Activated T-helper 1 cell treated with anti-CD3 and anti-CD28 coated beads, Interleukin-2, amount 50 U/mL, for 16 hours (primary cell): ENCODE measurements around the gene NUDT7.

Experiments
- DNase-seq, 2 donors: peaks; one replicate each; pipeline ENCODE4 v3.0.0-alpha.2; 2020; ENCODE audit warnings: low read depth in 1 of 2, low spot score in 1 of 2

Gene NUDT7

GRCh38 chr16:77775911-77776909 lies 53.9 kb downstream of the NUDT7 start:
- DNase-seq = no peak

GRCh38 chr16:77777745-77778144 lies 55.4 kb downstream of the NUDT7 start:
- DNase-seq = no peak

GRCh38 chr16:77780378-77780837 lies 58.1 kb downstream of the NUDT7 start:
- no peak for DNase-seq

- DNase-seq = no peak
Measured at GRCh38 chr16:77781091-77781490, 58.8 kb downstream of the NUDT7 start.

DNA sequence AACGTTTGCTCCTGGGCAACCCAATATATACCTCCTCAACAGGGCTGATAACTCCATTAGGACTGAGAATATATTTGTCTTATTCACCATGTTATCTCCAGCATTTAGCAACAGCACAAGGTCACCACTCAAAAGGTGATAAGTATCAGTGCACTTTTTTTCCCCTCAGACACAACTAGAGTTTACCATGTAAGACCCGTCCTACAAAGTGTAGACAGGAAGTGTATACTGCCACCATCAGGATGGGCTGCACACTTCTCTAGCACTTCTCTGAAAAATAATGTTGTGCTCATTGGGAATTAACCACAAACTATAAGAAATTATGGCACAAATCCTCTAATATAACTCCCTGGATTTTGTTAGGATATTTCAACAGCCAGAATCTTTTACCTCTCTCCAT lies 60.4 kb downstream of the NUDT7 start:
- DNase-seq = no peak

GRCh38 chr16:77784441-77785372 lies 62.4 kb downstream of the NUDT7 start:
- no peak for DNase-seq

GRCh38 chr16:77785373-77785764 lies 63.1 kb downstream of the NUDT7 start:
- DNase-seq = no peak

DNA sequence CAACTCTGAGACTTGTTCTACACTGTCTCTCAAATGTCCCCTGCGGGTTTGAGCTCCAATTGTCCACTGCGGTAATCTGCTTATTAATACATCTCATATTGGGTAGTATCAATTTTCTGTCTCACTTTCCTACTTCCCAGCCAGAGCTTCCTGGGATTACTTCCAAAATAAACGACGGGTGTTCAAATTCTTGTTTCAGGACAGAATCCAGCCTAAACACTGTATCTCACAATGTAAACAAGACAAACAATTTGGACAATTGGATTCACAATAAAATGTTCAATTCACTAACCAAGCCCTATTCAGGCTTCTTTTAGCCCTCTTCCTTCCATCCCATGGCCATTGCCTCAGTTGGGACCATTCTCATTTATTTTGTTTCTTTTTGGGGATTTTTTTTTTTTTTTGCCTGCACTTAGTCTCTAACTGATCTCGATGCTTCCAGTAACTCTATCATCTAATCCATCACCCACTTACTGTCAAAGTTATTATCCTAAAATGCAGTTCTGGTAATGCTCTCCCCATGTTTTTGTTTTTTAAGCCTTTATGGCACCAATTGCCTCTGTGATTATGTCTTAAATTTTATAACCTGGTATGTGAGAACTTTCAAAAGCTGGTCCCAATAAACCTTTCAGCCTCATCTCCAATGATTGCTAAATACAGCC lies 64.0 kb downstream of the NUDT7 start:
- no peak for DNase-seq

GRCh38 chr16:77787452-77787851 lies 65.1 kb downstream of the NUDT7 start:
- DNase-seq = no peak

- DNase-seq = no peak
Measured at GRCh38 chr16:77788181-77789084, 66.1 kb downstream of the NUDT7 start, which contains the start of gene VAT1L. Gene VAT1L, plus strand, starts transcription at chr16:77788564. Its CDS starts 119 bp downstream, at chr16:77788683.

GRCh38 chr16:77789085-77790008 lies 67.0 kb downstream of the NUDT7 start:
- DNase-seq = no peak

GRCh38 chr16:77790009-77790372 lies 67.7 kb downstream of the NUDT7 start:
- DNase-seq = no peak

- DNase-seq = no peak
Measured at GRCh38 chr16:77790912-77791311, 68.6 kb downstream of the NUDT7 start.
